Prostate gland (tissue), 2 donors: ENCODE measurements around the gene ATP5F1E.

Source experiments
- CTCF ChIP-seq, 4 experiments: fragments of 200-600 bp in 2 of 4; fragments of 450-650 bp in 2 of 4; sonication (generic) in 2 of 4; IDR thresholded peaks; 1 replicate in 3 of 4; 2 replicates in 1 of 4; pipeline ENCODE4 v1.5.1; 2016 to 2019; ENCODE audit warnings: antibody characterized with exemption in 4 of 4, mild to moderate bottlenecking in 2 of 4, moderate library complexity in 2 of 4
- POLR2A ChIP-seq: fragments of 450-650 bp; IDR thresholded peaks from one replicate; pipeline ENCODE4 v1.6.1; 2016; ENCODE audit warnings: antibody characterized with exemption, mild to moderate bottlenecking

- TF ChIP-seq CTCF (IDR thresholded peaks at IDR 0.05) (no peak), POLR2A (no peak)
Measured at GRCh38 chr20:58998656-58999055, 33.5 kb downstream of the ATP5F1E start.
